Caco-2 (cell line): Measurements from ENCODE around the gene IMMP2L. TPM values are rescaled to one million over a fixed set of nuclear protein-coding genes. Genes with fewer than 3 reads are reported as not detected.

Source experiments
- BruUV-seq: library from RNA; stranded (reverse); fragments of 400-500 nt; replicated peaks from 2 replicates; lab custom pipeline; 2021; lab: Mats Ljungman, UMichigan
- CTCF ChIA-PET: fragments of 300-600 bp; sonication (Branson Sonifier 250); formaldehyde crosslinking; loops from one replicate; lab custom pipeline; 2022; ENCODE audit warnings: antibody characterized with exemption; lab: Charles Lee
- POLR2A ChIA-PET: fragments of 300-600 bp; sonication (Branson Sonifier 250); formaldehyde crosslinking; loops from one replicate; lab custom pipeline; 2022; ENCODE audit warnings: antibody characterized with exemption; lab: Charles Lee
- DNase-seq, 2 experiments: peaks; one replicate each; pipeline versions ENCODE4 v3.0.0 to v3.0.0-alpha.2; 2020 to 2022
- H3K27me3 ChIP-seq: replicated peaks from 2 replicates; pipeline ENCODE4 v1.6.0; 2011; ENCODE audit warnings: low read length; ENCODE audit not compliant: control insufficient read depth, insufficient read depth
- H3K36me3 ChIP-seq: 2 replicates; pipeline ENCODE4 v1.5.1; 2011; ENCODE audit warnings: low read length; ENCODE audit not compliant: control insufficient read depth, insufficient read depth
- H3K4me1 ChIP-seq: fragments of 250-450 bp; sonication (Bioruptor Pico); 2 replicates; pipeline ENCODE4 v1.5.1; 2020; ENCODE audit warnings: mild to moderate bottlenecking
- H3K4me3 ChIP-seq: 2 replicates; pipeline ENCODE4 v1.5.1; 2011; ENCODE audit warnings: low read depth, mild to moderate bottlenecking, control low read depth, low read length
- H3K9me3 ChIP-seq: fragments of 250-450 bp; sonication (Bioruptor Pico); 2 replicates; pipeline ENCODE4 v1.5.1; 2020; ENCODE audit warnings: mild to moderate bottlenecking, moderate library complexity
- H3K27ac Mint-ChIP-seq: one replicate; pipeline ENCODE4 v1.8.0; 2022; ENCODE audit warnings: mixed read lengths; ENCODE audit not compliant: unreplicated experiment
- H3K27me3 Mint-ChIP-seq: one replicate; pipeline ENCODE4 v1.8.0; 2022; ENCODE audit warnings: mixed read lengths; ENCODE audit not compliant: insufficient read depth, unreplicated experiment
- H3K36me3 Mint-ChIP-seq: one replicate; pipeline ENCODE4 v1.8.0; 2022; ENCODE audit warnings: mild to moderate bottlenecking, mixed read lengths; ENCODE audit not compliant: insufficient read depth, unreplicated experiment
- H3K4me1 Mint-ChIP-seq: one replicate; pipeline ENCODE4 v1.8.0; 2022; ENCODE audit warnings: low read depth, mixed read lengths; ENCODE audit not compliant: unreplicated experiment
- H3K4me3 Mint-ChIP-seq: one replicate; pipeline ENCODE4 v1.8.0; 2022; ENCODE audit warnings: mild to moderate bottlenecking, moderate library complexity, mixed read lengths; ENCODE audit not compliant: unreplicated experiment
- H3K9me3 Mint-ChIP-seq: one replicate; pipeline ENCODE4 v1.8.0; 2022; ENCODE audit warnings: mixed read lengths; ENCODE audit not compliant: unreplicated experiment
- CTCF ChIP-seq, 2 experiments: fragments of 200-600 bp in 1 of 2; IDR thresholded peaks; 1 replicate in 1 of 2; 2 replicates in 1 of 2; pipeline versions ENCODE4 v1.5.1 to v1.8.0; 2011 to 2022; ENCODE audit warnings: antibody characterized with exemption in 1 of 2, control low read depth in 1 of 2, inconsistent platforms in 1 of 2, low read depth in 1 of 2, low read length in 1 of 2, mild to moderate bottlenecking in 1 of 2, moderate library complexity in 1 of 2; ENCODE audit not compliant: insufficient read depth in 1 of 2, severe bottlenecking in 1 of 2, unreplicated experiment in 1 of 2
- intact Hi-C: fragments of 100-400 bp; cut with micrococcal nuclease; formaldehyde crosslinking; loops from one replicate; pipeline ENCODE4 v1.10.0; 2022; ENCODE audit not compliant: unreplicated experiment
- total RNA-seq: library from RNA; stranded (reverse); gene quantifications from 2 replicates; pipeline ENCODE4 v1.2.3, GENCODE V29; 2022

IMMP2L gene
- total RNA-seq, 1 experiment from 2014 or later: 9.5 TPM

- intact Hi-C loops: no loop called here
- ChIA-PET POLR2A (no interaction called here), CTCF (no interaction called here)
- H3K4me1 Mint-ChIP-seq: peaks cover 5% of the 10 kb centered on the region
- DNase-seq: no peak
- TF ChIP-seq CTCF (IDR thresholded peaks at IDR 0.05; ENCODE audit: insufficient read depth in 1 of 2, low read depth in 1 of 2, low read length in 1 of 2, severe bottlenecking in 1 of 2, unreplicated experiment in 1 of 2): no peak
- no peak overlapping the region for H3K27ac Mint-ChIP-seq
- Histone ChIP-seq H3K36me3 (no peaks in the 10 kb centered on the region), H3K27me3 (no peaks in the 10 kb centered on the region), H3K9me3 (no peaks in the 10 kb centered on the region), H3K4me1 (no peaks in the 10 kb centered on the region), H3K4me3 (no peak overlapping the region)
- no peaks in the 10 kb centered on the region for H3K36me3 Mint-ChIP-seq
- no peak overlapping the region for H3K4me3 Mint-ChIP-seq
- no peaks in the 10 kb centered on the region for H3K27me3 Mint-ChIP-seq
- H3K9me3 Mint-ChIP-seq: no peaks in the 10 kb centered on the region
- BruUV-seq: no TSS peak
Observed at GRCh38 chr7:111521660-111522059, 40.6 kb downstream of the IMMP2L start.

- no peak for DNase-seq
- Histone ChIP-seq H3K4me1 (no peaks in the 10 kb centered on the region), H3K9me3 (no peaks in the 10 kb centered on the region), H3K4me3 (no peak overlapping the region), H3K36me3 (no peaks in the 10 kb centered on the region), H3K27me3 (no peaks in the 10 kb centered on the region)
- no peaks in the 10 kb centered on the region for H3K27me3 Mint-ChIP-seq
- H3K9me3 Mint-ChIP-seq: no peaks in the 10 kb centered on the region
- no peak overlapping the region for H3K27ac Mint-ChIP-seq
- TF ChIP-seq CTCF (IDR thresholded peaks at IDR 0.05; ENCODE audit: insufficient read depth in 1 of 2, low read depth in 1 of 2, low read length in 1 of 2, severe bottlenecking in 1 of 2, unreplicated experiment in 1 of 2): no peak
- intact Hi-C loops: no loop called here
- no peaks in the 10 kb centered on the region for H3K4me1 Mint-ChIP-seq
- BruUV-seq: no TSS peak
- no peak overlapping the region for H3K4me3 Mint-ChIP-seq
- CTCF ChIA-PET: no interaction called here
- POLR2A ChIA-PET: no interaction called here
- H3K36me3 Mint-ChIP-seq: no peaks in the 10 kb centered on the region
Observed at GRCh38 chr7:111518264-111518663, 44.0 kb downstream of the IMMP2L start.

- H3K4me3 ChIP-seq: no peak overlapping the region
- no peaks in the 10 kb centered on the region for H3K36me3 Mint-ChIP-seq
- H3K36me3 ChIP-seq: no peaks in the 10 kb centered on the region
- no peaks in the 10 kb centered on the region for H3K4me1 Mint-ChIP-seq
- no peaks in the 10 kb centered on the region for H3K9me3 Mint-ChIP-seq
- no peak for DNase-seq
- ChIA-PET CTCF (no interaction called here), POLR2A (no interaction called here)
- intact Hi-C loops: no loop called here
- no peaks in the 10 kb centered on the region for H3K27me3 Mint-ChIP-seq
- H3K9me3 ChIP-seq: no peaks in the 10 kb centered on the region
- no peaks in the 10 kb centered on the region for H3K27me3 ChIP-seq
- BruUV-seq: no TSS peak
- no peak overlapping the region for H3K4me3 Mint-ChIP-seq
- no peaks in the 10 kb centered on the region for H3K4me1 ChIP-seq
- TF ChIP-seq CTCF (IDR thresholded peaks at IDR 0.05; ENCODE audit: insufficient read depth in 1 of 2, low read depth in 1 of 2, low read length in 1 of 2, severe bottlenecking in 1 of 2, unreplicated experiment in 1 of 2): no peak
- no peak overlapping the region for H3K27ac Mint-ChIP-seq
Observed at GRCh38 chr7:111517549-111517951, 44.7 kb downstream of the IMMP2L start.
